ENCODE results near the gene FAR1.

FAR1 gene

DNA sequence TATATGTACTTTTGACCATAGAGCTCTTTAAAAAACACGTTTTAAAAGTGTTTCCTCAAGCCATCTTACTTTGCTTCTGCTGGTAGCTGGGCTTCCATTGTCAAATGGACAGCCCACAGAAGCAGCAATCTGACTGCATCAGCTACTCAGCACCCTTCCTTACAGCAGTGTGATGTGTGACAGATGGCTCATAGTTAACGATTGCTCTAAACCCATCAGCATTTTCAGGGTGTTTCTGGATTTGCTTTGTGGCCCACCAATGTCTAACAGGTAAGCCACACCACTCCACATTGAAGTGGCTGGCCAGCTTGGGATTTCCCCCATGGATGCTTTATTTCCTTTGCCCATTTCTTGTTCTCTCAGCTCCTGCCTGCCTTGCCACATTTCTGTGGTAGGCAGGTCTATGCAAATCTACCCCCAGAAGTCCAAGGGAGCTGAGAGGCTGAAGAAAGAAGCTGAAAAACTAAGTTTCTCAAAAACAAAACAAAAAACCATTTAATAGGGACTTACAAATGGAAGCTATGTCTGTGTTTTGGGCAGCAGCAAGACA is 7.3 kb upstream of the FAR1 start:
- peaks cover 11% of the 10 kb centered on the region for H3K27me3 Mint-ChIP-seq
- H3K27ac Mint-ChIP-seq = no peak overlapping the region
- H3K36me3 Mint-ChIP-seq (ENCODE audit: low read depth) = no peaks in the 10 kb centered on the region
- H3K9me3 Mint-ChIP-seq = peaks cover 25% of the 10 kb centered on the region
- H3K4me3 Mint-ChIP-seq = no peak overlapping the region
- intact Hi-C loops (cut with micrococcal nuclease) = no loop called here
- H3K4me1 Mint-ChIP-seq (ENCODE audit: low read depth) = peaks cover 5% of the 10 kb centered on the region

DNA sequence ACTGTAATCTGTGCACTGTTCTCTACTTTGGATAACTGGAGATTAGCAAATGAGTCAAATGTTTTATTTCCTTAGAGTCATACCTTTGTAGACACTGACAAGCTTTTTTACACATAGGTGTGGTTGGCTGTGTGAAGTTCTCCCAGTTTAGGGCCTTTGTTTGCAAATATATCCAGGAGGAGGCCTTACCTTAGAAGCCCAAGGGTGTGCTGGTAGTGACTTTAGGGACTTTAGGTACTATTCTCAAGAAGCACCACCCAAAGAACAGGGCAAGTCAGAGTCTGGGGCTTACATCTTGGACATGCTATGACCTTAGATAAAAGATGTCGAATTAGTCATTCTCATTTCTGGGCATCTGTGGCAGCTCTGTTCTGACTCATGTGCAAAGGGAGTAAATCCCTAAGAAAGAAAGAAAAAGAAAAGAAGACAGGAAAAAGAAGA is 4.8 kb upstream of the FAR1 start:
- Mint-ChIP-seq H3K9me3 (peaks cover 21% of the 10 kb centered on the region), H3K27me3 (peaks cover 11% of the 10 kb centered on the region), H3K4me1 (ENCODE audit: low read depth) (peaks cover 11% of the 10 kb centered on the region), H3K4me3 (no peak overlapping the region), H3K27ac (no peak overlapping the region), H3K36me3 (ENCODE audit: low read depth) (peaks cover 5% of the 10 kb centered on the region)
- intact Hi-C loops (cut with micrococcal nuclease) = no loop called here

DNA sequence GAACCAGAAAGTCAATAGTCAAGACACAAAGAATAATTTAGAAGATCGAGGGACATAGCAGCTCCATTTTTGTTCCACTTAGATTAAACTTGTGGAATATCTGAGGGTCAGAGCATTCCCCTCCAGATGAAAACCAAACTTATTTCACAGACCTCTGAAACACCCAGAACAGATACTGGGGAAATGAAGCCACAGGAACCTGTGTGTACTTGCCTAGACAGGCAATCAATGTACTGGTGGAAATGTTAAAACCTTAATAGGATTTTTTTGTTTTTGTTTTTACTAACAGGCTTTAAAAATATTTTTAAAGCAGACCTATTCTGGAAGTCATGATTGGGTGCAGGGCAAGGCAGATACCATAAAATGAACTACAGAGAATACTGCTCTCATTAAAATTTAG is 4.1 kb upstream of the FAR1 start:
- peaks cover 11% of the 10 kb centered on the region for H3K27me3 Mint-ChIP-seq
- H3K4me3 Mint-ChIP-seq = no peak overlapping the region
- peaks cover 14% of the 10 kb centered on the region for H3K9me3 Mint-ChIP-seq
- intact Hi-C loops (cut with micrococcal nuclease) = no loop called here
- peaks cover 10% of the 10 kb centered on the region for H3K4me1 Mint-ChIP-seq (ENCODE audit: low read depth)
- H3K27ac Mint-ChIP-seq = no peak overlapping the region
- peaks cover 12% of the 10 kb centered on the region for H3K36me3 Mint-ChIP-seq (ENCODE audit: low read depth)

DNA sequence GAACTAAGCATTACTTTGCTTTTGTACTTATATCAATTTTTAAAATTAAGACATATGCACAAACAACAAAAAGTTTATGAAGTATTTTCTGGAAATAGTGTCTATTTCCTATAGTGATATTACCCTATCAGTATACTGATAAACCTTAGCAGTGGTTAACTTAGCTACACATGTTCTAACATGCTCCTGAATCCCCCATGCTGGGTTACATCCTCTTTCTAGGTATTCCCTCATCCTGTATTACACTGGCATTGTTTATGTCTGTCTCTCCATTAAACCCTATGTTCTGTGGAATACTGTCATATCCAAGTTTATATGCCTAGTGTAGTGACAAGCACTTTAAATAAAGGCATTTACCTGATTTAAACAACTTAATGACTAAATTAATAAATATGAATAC is 1.8 kb upstream of the FAR1 start:
- intact Hi-C loops (cut with micrococcal nuclease) = no loop called here
- H3K27ac Mint-ChIP-seq = no peak overlapping the region
- no peaks in the 10 kb centered on the region for H3K9me3 Mint-ChIP-seq
- peaks cover 29% of the 10 kb centered on the region for H3K36me3 Mint-ChIP-seq (ENCODE audit: low read depth)
- peaks cover 11% of the 10 kb centered on the region for H3K27me3 Mint-ChIP-seq
- peaks cover 27% of the 10 kb centered on the region for H3K4me1 Mint-ChIP-seq (ENCODE audit: low read depth)
- no peak overlapping the region for H3K4me3 Mint-ChIP-seq

DNA sequence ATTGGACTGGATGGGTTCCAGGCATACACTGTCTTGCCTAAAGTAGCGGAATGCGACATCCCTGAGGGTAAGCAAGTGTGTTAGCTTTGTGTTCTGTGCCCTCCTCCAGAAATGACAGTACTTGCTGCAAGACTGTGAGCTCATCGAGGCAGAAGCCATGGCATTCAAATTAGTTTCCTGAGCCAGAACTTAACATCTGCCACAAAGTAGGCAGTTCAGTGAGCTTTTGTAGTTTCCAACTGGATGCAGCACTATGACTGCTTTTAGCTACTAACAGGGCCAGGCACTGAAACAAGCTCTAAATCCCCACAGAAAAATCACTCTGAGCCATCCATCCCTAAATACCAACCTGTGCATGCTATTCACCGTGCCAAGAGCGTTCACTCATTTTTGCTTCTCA is 1.2 kb upstream of the FAR1 start:
- H3K36me3 Mint-ChIP-seq (ENCODE audit: low read depth) = peaks cover 32% of the 10 kb centered on the region
- intact Hi-C loops (cut with micrococcal nuclease) = no loop called here
- no peaks in the 10 kb centered on the region for H3K9me3 Mint-ChIP-seq
- H3K27me3 Mint-ChIP-seq = peaks cover 10% of the 10 kb centered on the region
- H3K4me1 Mint-ChIP-seq (ENCODE audit: low read depth) = peaks cover 32% of the 10 kb centered on the region
- H3K4me3 Mint-ChIP-seq = peak overlapping the region; percentile 92
- peak overlapping the region; percentile 93 for H3K27ac Mint-ChIP-seq

DNA sequence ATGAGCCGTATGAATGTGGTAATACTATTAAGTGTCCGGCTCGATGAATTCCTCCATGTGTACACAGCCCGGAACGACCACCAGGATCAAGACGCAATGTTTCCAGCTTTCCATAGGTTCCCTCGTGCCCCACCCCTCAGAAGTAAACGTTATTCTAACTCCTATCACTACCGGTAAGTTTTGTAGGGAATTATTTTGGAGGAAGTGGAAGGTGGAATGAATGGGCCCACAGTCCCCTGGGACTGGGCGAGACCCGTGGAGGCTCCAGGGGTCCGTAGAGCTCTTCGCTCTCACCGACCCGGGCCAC is 720 bp upstream of the FAR1 start:
- no peaks in the 10 kb centered on the region for H3K9me3 Mint-ChIP-seq
- H3K36me3 Mint-ChIP-seq (ENCODE audit: low read depth) = peaks cover 32% of the 10 kb centered on the region
- peak overlapping the region; percentile 93 for H3K27ac Mint-ChIP-seq
- intact Hi-C loops (cut with micrococcal nuclease) = loop anchor here (2.0 kb wide), 1 partner anchor 205 kb away; the partner anchor contains the start of gene BTBD10
- peak overlapping the region; percentile 92 for H3K4me3 Mint-ChIP-seq
- H3K27me3 Mint-ChIP-seq = peaks cover 9% of the 10 kb centered on the region
- peaks cover 38% of the 10 kb centered on the region for H3K4me1 Mint-ChIP-seq (ENCODE audit: low read depth)

DNA sequence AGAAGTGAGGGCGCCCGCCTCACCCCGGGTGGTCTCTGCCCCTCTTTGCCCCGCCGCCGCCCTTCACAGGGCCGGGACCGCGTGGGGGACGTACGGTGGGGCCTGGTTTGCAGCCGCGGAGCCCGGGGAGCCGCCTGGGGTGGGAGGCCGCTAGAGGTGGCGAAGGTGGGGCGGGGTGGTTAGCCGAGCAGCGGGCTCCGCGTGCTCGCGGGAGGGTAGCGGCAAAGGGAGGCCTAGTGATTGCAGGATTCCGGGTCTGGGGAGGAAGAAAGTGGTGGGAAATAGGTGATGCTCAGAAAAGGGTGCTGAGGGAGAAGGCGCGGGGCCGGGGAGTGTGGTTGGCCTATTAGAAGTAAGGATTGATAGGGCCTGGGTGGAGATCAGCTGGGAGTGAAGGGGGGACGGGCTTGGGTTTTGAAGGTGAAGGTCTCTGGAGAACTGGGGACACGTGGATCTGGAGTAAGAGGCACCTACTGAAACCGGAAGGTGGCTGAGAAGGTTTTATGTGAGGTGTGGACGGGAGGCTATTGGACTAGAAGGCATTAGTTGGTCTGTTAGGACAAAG is 571 bp downstream of the FAR1 start:
- H3K9me3 Mint-ChIP-seq = no peaks in the 10 kb centered on the region
- peaks cover 38% of the 10 kb centered on the region for H3K4me1 Mint-ChIP-seq (ENCODE audit: low read depth)
- H3K4me3 Mint-ChIP-seq = peak overlapping the region; percentile 92
- peaks cover 7% of the 10 kb centered on the region for H3K27me3 Mint-ChIP-seq
- intact Hi-C loops (cut with micrococcal nuclease) = loop anchor here (2.0 kb wide), 1 partner anchor 206 kb away; the partner anchor contains the start of gene BTBD10
- peak overlapping the region; percentile 93 for H3K27ac Mint-ChIP-seq
- peaks cover 32% of the 10 kb centered on the region for H3K36me3 Mint-ChIP-seq (ENCODE audit: low read depth)

DNA sequence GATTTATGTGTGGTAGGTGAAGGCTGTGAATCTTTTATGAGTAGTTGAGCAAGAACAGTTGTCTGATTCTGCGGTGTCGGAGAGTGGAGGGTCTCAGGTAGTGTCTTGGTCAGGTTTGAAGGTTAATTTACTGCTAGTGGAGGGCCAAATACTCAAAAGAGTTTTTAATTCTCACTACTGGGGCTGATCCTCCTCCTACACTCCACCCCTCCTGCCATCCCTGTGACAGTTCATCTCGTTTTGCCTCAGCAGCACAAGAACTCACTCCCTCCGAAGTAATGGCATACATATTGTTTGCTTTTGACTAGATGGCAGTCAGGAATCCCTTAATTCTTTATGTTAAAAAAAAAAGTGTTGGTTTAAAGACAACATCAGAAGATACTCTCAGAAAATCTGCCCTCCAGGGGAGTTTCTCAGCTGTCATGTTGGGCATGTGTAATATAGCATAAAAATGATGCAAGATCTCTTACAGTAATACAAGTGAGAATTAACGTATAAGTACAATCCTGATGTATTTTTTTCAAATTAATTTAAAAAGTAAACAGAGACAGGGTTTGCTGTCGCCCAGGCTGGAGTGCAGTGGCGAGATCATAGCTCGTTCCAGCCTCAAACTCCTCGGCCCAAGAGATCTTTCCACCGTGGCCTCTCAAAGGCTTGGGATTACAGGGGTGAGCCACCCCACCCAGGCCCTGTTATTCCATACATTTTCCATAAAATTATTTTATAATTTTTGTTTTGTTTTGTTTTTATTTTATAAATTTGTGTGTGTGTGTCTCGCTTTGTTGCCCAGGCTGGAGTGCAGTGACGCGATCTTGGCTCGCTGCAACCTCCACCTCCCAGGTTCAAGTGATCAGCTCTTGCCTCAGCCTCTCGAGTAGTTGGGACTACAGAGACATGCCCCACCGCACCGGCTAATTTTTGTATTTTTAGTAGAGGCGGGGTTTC is 1.3 kb downstream of the FAR1 start:
- Mint-ChIP-seq H3K9me3 (no peaks in the 10 kb centered on the region), H3K4me1 (ENCODE audit: low read depth) (peaks cover 39% of the 10 kb centered on the region), H3K4me3 (peak overlapping the region; percentile 92), H3K27ac (peak overlapping the region; percentile 93), H3K27me3 (peaks cover 6% of the 10 kb centered on the region), H3K36me3 (ENCODE audit: low read depth) (peaks cover 32% of the 10 kb centered on the region)
- intact Hi-C loops (cut with micrococcal nuclease) = loop anchor here (2.0 to 10.0 kb wide), 3 partner anchors 37 to 1225 kb away; partner anchors contain the start of genes BTBD10 and CYP2R1

DNA sequence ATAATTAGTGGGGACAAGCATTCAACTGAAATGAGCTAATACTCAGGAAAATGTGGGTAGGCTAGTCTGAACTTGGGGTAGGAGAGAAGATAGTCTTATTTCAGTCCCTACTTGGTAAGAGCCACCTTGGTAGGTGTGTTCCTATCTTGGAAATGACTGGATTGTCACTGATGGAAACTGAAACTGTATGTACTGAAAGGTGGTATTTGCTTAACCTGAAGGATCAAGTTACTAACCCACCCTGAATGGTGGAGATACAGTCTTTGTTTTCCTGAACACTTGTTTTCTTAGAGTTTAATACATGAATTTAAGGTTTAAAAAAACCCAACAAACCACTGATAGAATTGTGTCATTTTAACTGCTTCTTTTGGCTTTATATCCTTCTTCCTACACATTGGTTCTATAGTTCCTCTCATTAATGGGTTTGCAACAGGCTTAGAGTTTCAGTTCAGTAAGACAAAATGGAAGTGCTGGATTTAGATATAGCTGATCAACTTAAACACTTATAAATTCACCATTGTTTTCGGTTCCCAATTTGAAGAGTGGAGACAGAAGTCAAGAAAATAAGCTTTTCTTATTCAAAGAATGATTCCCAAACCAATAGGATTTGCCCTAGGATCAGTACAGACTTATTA is 4.2 kb downstream of the FAR1 start:
- Mint-ChIP-seq H3K9me3 (no peaks in the 10 kb centered on the region), H3K4me1 (ENCODE audit: low read depth) (peaks cover 46% of the 10 kb centered on the region), H3K36me3 (ENCODE audit: low read depth) (peaks cover 32% of the 10 kb centered on the region), H3K27me3 (no peaks in the 10 kb centered on the region), H3K27ac (peak overlapping the region; percentile 93), H3K4me3 (peak overlapping the region; percentile 53)
- intact Hi-C loops (cut with micrococcal nuclease) = loop anchor here (5.0 to 10.0 kb wide), 2 partner anchors 35 to 1222 kb away; partner anchors contain the start of gene CYP2R1

DNA sequence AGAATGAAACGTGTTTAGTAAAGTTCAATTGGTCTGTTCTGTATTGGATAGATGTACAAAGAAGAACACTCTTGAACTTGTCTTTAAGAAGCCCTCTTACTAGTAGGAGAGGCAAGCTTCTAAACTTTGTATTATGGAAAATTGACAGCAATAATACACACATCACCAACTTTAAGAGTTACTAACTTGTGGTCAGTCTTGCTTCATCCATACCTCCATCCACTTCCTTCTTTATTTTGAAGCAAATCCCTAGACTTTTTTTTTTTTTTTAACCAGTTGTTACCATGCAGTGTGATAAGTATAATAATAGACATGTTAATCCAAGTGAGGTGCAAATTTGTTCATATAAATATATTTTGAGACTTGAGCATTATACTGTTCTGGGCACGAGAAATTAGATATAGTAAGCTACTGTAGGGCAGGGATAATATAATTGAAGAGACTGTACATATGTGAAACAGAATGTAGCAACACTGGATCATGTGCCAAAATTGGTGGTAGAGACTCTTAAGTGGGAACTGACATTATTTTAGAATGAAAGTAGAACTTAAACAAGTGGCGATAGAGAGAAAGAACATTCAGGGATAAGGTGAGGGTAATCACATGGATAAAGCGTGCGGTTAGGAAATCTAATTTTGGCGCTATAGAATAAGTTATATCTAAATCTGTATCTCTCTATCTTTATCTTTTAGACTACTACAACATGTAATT is 6.5 kb downstream of the FAR1 start:
- Mint-ChIP-seq H3K27ac (peak overlapping the region; percentile 80), H3K9me3 (peaks cover under 1% of the 10 kb centered on the region), H3K27me3 (no peaks in the 10 kb centered on the region), H3K36me3 (ENCODE audit: low read depth) (peaks cover 17% of the 10 kb centered on the region), H3K4me1 (ENCODE audit: low read depth) (peaks cover 45% of the 10 kb centered on the region), H3K4me3 (peak overlapping the region; percentile 68)
- intact Hi-C loops (cut with micrococcal nuclease) = loop anchor here (2.0 to 10.0 kb wide), 3 partner anchors 32 to 1220 kb away; partner anchors contain the start of gene CYP2R1

DNA sequence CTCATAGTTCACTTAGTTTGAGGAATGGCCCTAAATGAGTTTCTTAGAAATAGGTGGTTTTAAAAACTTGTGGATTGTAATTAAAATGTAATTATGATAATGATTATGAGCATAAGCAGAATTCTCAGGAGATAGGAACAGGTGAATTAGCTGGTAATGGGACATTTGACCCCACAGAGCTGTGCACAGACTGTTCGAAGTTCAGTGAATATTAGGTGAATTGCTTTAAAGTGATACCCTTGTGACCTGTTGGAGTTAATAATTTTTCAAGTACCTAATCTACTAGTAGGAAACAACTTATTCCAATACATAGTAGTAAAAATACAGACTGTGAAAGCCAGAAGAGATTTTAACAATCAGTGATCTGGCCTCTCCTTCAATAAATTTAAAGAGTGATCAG is 8.1 kb downstream of the FAR1 start:
- Mint-ChIP-seq H3K27me3 (no peaks in the 10 kb centered on the region), H3K27ac (no peak overlapping the region), H3K9me3 (peaks cover 11% of the 10 kb centered on the region), H3K4me3 (no peak overlapping the region), H3K4me1 (ENCODE audit: low read depth) (peaks cover 48% of the 10 kb centered on the region), H3K36me3 (ENCODE audit: low read depth) (peaks cover 4% of the 10 kb centered on the region)
- intact Hi-C loops (cut with micrococcal nuclease) = loop anchor here (10.0 kb wide), 1 partner anchor 1218 kb away; the partner anchor contains the start of gene CYP2R1

DNA sequence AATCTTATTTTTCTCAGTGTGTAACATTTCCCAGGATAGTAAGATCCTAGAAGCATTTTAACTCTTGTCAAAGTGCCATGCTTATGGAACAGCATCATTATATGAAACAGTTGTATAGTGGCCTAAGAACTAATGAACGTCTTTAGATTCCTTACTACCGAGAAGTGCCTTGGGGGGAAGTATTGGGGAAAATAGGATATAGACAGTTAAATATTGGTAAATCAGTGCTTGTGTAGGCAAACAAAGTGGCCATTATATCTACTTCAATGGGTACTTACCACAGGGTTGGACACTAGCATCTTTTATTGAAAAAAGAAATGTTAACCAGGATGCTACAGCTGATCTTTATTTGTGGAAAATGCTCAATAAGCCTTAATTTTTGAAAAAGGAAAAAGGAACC is 11.3 kb downstream of the FAR1 start:
- intact Hi-C loops (cut with micrococcal nuclease) = loop anchor here (10.0 kb wide), 1 partner anchor 1215 kb away; the partner anchor contains the start of gene CYP2R1
- Mint-ChIP-seq H3K27me3 (no peaks in the 10 kb centered on the region), H3K4me1 (ENCODE audit: low read depth) (peaks cover 50% of the 10 kb centered on the region), H3K4me3 (no peak overlapping the region), H3K9me3 (peaks cover 11% of the 10 kb centered on the region), H3K36me3 (ENCODE audit: low read depth) (no peaks in the 10 kb centered on the region), H3K27ac (peak overlapping the region; percentile 79)

All from dendritic cell treated with granulocyte-macrophage colony-stimulating factor and Interleukin-4, amounts not matched to agents 40 ng/mL and 50 ng/mL, for 4 days (primary cell).